Measurements from ENCODE around the gene HERC3.

GRCh38 chr4:88616275-88617150, 24.2 kb downstream of the HERC3 start:
- TF ChIP-seq POLR2AphosphoS5 (IDR thresholded peaks at IDR 0.05; ENCODE audit: low read depth) = no peak
- no peak for TF ChIP-seq CTCF (IDR thresholded peaks at IDR 0.05; ENCODE audit: insufficient read depth, low read length)
- TF ChIP-seq GABPA (IDR thresholded peaks at IDR 0.05; ENCODE audit: low read depth) = no peak
- TF ChIP-seq SPI1 (IDR thresholded peaks at IDR 0.05; ENCODE audit: borderline replicate concordance, low read depth) = no peak
- no peak for TF ChIP-seq REST (IDR thresholded peaks at IDR 0.05; ENCODE audit: insufficient replicate concordance, low read depth)

Data from HL-60 (cell line).